Omental fat pad (tissue), 4 donors: Measurements from ENCODE around the gene MAP2K6. TPM values are rescaled to one million over a fixed set of nuclear protein-coding genes. Genes with fewer than 3 reads are reported as not detected.

Source experiments
- ATAC-seq: fragments of 150-250 bp; one replicate; pipeline ENCODE4 v1.9.1; 2016; ENCODE audit warnings: mild to moderate bottlenecking, moderate library complexity; ENCODE audit not compliant: low FRiP score
- DNase-seq: peaks from one replicate; pipeline ENCODE4 v3.0.0-alpha.2; 2019; ENCODE audit warnings: low spot score
- CTCF ChIP-seq, 3 donors: fragments of 450-650 bp; IDR thresholded peaks; one replicate each; pipeline ENCODE4 v1.5.1; 2016 to 2017; ENCODE audit warnings: antibody characterized with exemption in 3 of 3, mild to moderate bottlenecking in 3 of 3, moderate library complexity in 2 of 3
- total RNA-seq, 4 donors: library from RNA; depleted of rRNA; stranded (reverse); fragments of >200 nt; gene quantifications; one replicate each; pipeline ENCODE4 v1.1.0, GENCODE V29; 2016

Gene MAP2K6
- total RNA-seq, 4 donors from 2014 or later: 3.5 to 24.3 (median 4.8) TPM

- DNase-seq (no peak), ATAC-seq (no peak)
- TF ChIP-seq CTCF (IDR thresholded peaks at IDR 0.05): no peak
These were observed 13.2 kb upstream of the MAP2K6 start for GRCh38 chr17:69401251-69401650.

GRCh38 chr17:69402052-69402451 is 12.4 kb upstream of the MAP2K6 start:
- TF ChIP-seq CTCF (IDR thresholded peaks at IDR 0.05): no peak
- DNase-seq (no peak), ATAC-seq (no peak)

DNA sequence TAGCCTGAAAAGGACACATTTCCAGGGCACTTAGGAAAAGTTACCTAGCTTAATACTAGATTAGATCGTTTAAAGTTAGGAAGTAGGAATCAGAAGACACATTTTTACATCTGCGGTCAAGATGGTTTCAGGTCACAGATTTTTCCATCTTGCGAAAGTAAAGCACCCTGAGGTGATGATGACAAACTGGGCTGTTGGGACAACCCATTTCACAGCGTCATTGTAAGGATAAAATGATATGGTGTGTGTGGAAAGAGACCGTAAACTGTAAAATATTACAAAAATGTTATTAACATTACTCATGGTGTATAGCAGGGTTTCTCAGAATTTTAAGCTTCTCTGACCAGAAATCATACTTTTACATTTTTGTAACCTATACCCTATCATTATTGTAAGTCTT is 10.1 kb upstream of the MAP2K6 start:
- no peak for TF ChIP-seq CTCF (IDR thresholded peaks at IDR 0.05)
- no peak for ATAC-seq
- DNase-seq: no peak

GRCh38 chr17:69405096-69405495 is 9.4 kb upstream of the MAP2K6 start:
- DNase-seq: no peak
- ATAC-seq: no peak
- TF ChIP-seq CTCF (IDR thresholded peaks at IDR 0.05): no peak

GRCh38 chr17:69406941-69407340 is 7.6 kb upstream of the MAP2K6 start:
- ATAC-seq: no peak
- no peak for DNase-seq
- TF ChIP-seq CTCF (IDR thresholded peaks at IDR 0.05): no peak

GRCh38 chr17:69407759-69408158 is 6.7 kb upstream of the MAP2K6 start:
- ATAC-seq: no peak

More at GRCh38 chr17:69407759-69408158, 6.7 kb upstream of the MAP2K6 start:
- DNase-seq: no peak
- no peak for TF ChIP-seq CTCF (IDR thresholded peaks at IDR 0.05)
